IMR-90 (cell line): Measurements from ENCODE around the gene KCNT1. TPM values are rescaled to one million over a fixed set of nuclear protein-coding genes. Genes with fewer than 3 reads are reported as not detected.

Source experiments
- ATAC-seq: fragments of 200-7000 bp; cut with Tn5 transposase; 2 replicates; pipeline ENCODE4 v1.9.1; 2020; ENCODE audit warnings: low read depth, mild to moderate bottlenecking, moderate library complexity
- BruUV-seq: library from RNA; stranded (reverse); fragments of 400-500 nt; replicated peaks from 2 replicates; lab custom pipeline; 2021; lab: Mats Ljungman, UMichigan
- CTCF ChIA-PET: fragments of 300-600 bp; formaldehyde crosslinking; extraction: SDS; loops from one replicate; lab custom pipeline; 2021; ENCODE audit warnings: antibody characterized with exemption; lab: Yijun Ruan, JAX
- POLR2A ChIA-PET: fragments of 300-600 bp; sonication (Branson Sonifier 250); formaldehyde crosslinking; loops from one replicate; lab custom pipeline; 2022; ENCODE audit warnings: antibody characterized with exemption; ENCODE audit not compliant: unreplicated experiment; lab: Charles Lee
- DNase-seq: peaks from one replicate; pipeline ENCODE4 v3.0.0; 2013
- H2AFZ ChIP-seq: replicated peaks from 2 replicates; pipeline ENCODE3; 2013; ENCODE audit warnings: low read length, mild to moderate bottlenecking; ENCODE audit not compliant: poor library complexity
- H2AK5ac ChIP-seq: 2 replicates; pipeline ENCODE4 v1.6.1; 2013; ENCODE audit warnings: low read depth, low read length, inconsistent platforms
- H2AK9ac ChIP-seq: replicated peaks from 2 replicates; pipeline ENCODE3; 2013; ENCODE audit warnings: mild to moderate bottlenecking, low read depth, low read length, moderate library complexity; ENCODE audit not compliant: poor library complexity
- H2BK120ac ChIP-seq: 2 replicates; pipeline ENCODE4 v1.6.1; 2013; ENCODE audit warnings: low read depth, low read length, inconsistent platforms
- H2BK15ac ChIP-seq: 3 replicates; pipeline ENCODE4 v1.6.1; 2013; ENCODE audit warnings: low read depth, low read length, inconsistent platforms
- H2BK20ac ChIP-seq: 2 replicates; pipeline ENCODE4 v1.6.1; 2013; ENCODE audit warnings: low read depth, mild to moderate bottlenecking, inconsistent platforms, low read length, moderate library complexity
- H2BK5ac ChIP-seq: 2 replicates; pipeline ENCODE4 v1.6.1; 2013; ENCODE audit warnings: mild to moderate bottlenecking, low read depth, low read length, inconsistent platforms; ENCODE audit not compliant: poor library complexity, severe bottlenecking
- H3K14ac ChIP-seq: replicated peaks from 2 replicates; pipeline ENCODE4 v1.6.1; 2013; ENCODE audit warnings: low read depth, low read length, inconsistent platforms
- H3K18ac ChIP-seq: 2 replicates; pipeline ENCODE4 v1.6.1; 2013; ENCODE audit warnings: low read depth, low read length, control low read depth
- H3K23ac ChIP-seq: 2 replicates; pipeline ENCODE4 v1.6.1; 2013; ENCODE audit warnings: low read depth, low read length, inconsistent platforms
- H3K27ac ChIP-seq: 2 replicates; pipeline ENCODE4 v1.5.1; 2013; ENCODE audit warnings: mild to moderate bottlenecking, control low read depth, low read length; ENCODE audit not compliant: insufficient read depth
- H3K27me3 ChIP-seq: 2 replicates; pipeline ENCODE4 v1.6.1; 2013; ENCODE audit warnings: low read length; ENCODE audit not compliant: control insufficient read depth, insufficient read depth
- H3K36me3 ChIP-seq: 2 replicates; pipeline ENCODE4 v1.6.1; 2013; ENCODE audit warnings: low read length, mixed read lengths; ENCODE audit not compliant: control insufficient read depth, insufficient read depth
- H3K4ac ChIP-seq: 2 replicates; pipeline ENCODE4 v1.6.1; 2013; ENCODE audit warnings: low read depth, low read length, inconsistent platforms
- H3K4me1 ChIP-seq: 2 replicates; pipeline ENCODE4 v1.6.1; 2013; ENCODE audit warnings: low read length, mixed read lengths; ENCODE audit not compliant: control insufficient read depth, insufficient read depth
- H3K4me2 ChIP-seq: 2 replicates; pipeline ENCODE4 v1.6.1; 2013; ENCODE audit warnings: low read depth, mild to moderate bottlenecking, control low read depth, low read length, moderate library complexity
- H3K4me3 ChIP-seq: 2 replicates; pipeline ENCODE4 v1.5.1; 2013; ENCODE audit warnings: low read depth, mild to moderate bottlenecking, control low read depth, low read length, moderate library complexity; ENCODE audit not compliant: insufficient read depth
- H3K56ac ChIP-seq: 2 replicates; pipeline ENCODE4 v1.6.1; 2013; ENCODE audit warnings: low read length, inconsistent platforms; ENCODE audit not compliant: insufficient read depth; ENCODE audit errors: extremely low read depth
- H3K79me1 ChIP-seq, 2 experiments: 2 replicates each; pipeline ENCODE4 v1.6.1; 2013; ENCODE audit warnings: low read length in 2 of 2, inconsistent platforms in 1 of 2, low read depth in 1 of 2
- H3K9ac ChIP-seq: 2 replicates; pipeline ENCODE4 v1.6.1; 2013; ENCODE audit warnings: low read depth, low read length, control low read depth
- H3K9me1 ChIP-seq: 2 replicates; pipeline ENCODE4 v1.6.1; 2013; ENCODE audit warnings: low read length, inconsistent platforms; ENCODE audit not compliant: insufficient read depth
- H3K9me3 ChIP-seq: 2 replicates; pipeline ENCODE4 v1.6.1; 2013; ENCODE audit warnings: low read length; ENCODE audit not compliant: control insufficient read depth, insufficient read depth
- H4K20me1 ChIP-seq: 2 replicates; pipeline ENCODE4 v1.6.1; 2013; ENCODE audit warnings: low read length, inconsistent platforms; ENCODE audit not compliant: insufficient read depth
- H4K5ac ChIP-seq: 2 replicates; pipeline ENCODE4 v1.6.1; 2013; ENCODE audit warnings: mild to moderate bottlenecking, low read depth, low read length, control low read depth
- H4K8ac ChIP-seq, 2 experiments: 2 replicates each; pipeline ENCODE4 v1.6.1; 2013; ENCODE audit warnings: low read depth in 2 of 2, low read length in 2 of 2, control low read depth in 1 of 2, inconsistent platforms in 1 of 2
- H4K91ac ChIP-seq: 2 replicates; pipeline ENCODE4 v1.6.1; 2013; ENCODE audit warnings: low read depth, low read length, inconsistent platforms; ENCODE audit not compliant: insufficient read depth
- BHLHE40 ChIP-seq: fragments of 150-350 bp; IDR thresholded peaks from 2 replicates; pipeline ENCODE4 v1.6.1; 2016; ENCODE audit warnings: mild to moderate bottlenecking, low read depth, low read length
- CEBPB ChIP-seq: IDR thresholded peaks from 2 replicates; pipeline ENCODE4 v1.6.1; 2012; ENCODE audit warnings: low read depth, low read length, improper control_type of control experiment
- CHD1 ChIP-seq: IDR thresholded peaks from 2 replicates; pipeline ENCODE4 v1.6.1; 2012; ENCODE audit warnings: low read depth, low read length, improper control_type of control experiment
- CTCF ChIP-seq: conservative IDR thresholded peaks from 2 replicates; pipeline ENCODE4 v1.5.1; 2012; ENCODE audit warnings: mild to moderate bottlenecking, low read depth, low read length, improper control_type of control experiment
- ELK1 ChIP-seq: fragments of 150-350 bp; IDR thresholded peaks from 2 replicates; pipeline ENCODE4 v1.6.1; 2016; ENCODE audit warnings: low read depth, mild to moderate bottlenecking, low read length, moderate library complexity, borderline replicate concordance
- FOS ChIP-seq: fragments of 150-350 bp; IDR thresholded peaks from 2 replicates; pipeline ENCODE4 v1.6.1; 2016; ENCODE audit warnings: low read depth, low read length
- MAFK ChIP-seq: IDR thresholded peaks from 2 replicates; pipeline ENCODE4 v1.6.1; 2012; ENCODE audit warnings: low read depth, low read length, improper control_type of control experiment
- MAZ ChIP-seq: IDR thresholded peaks from 2 replicates; pipeline ENCODE4 v1.6.1; 2012; ENCODE audit warnings: low read depth, mild to moderate bottlenecking, low read length, improper control_type of control experiment, moderate library complexity, borderline replicate concordance
- MXI1 ChIP-seq: IDR thresholded peaks from 2 replicates; pipeline ENCODE4 v1.6.1; 2012; ENCODE audit warnings: low read depth, mild to moderate bottlenecking, low read length, moderate library complexity, borderline replicate concordance
- NFE2L2 ChIP-seq: fragments of 150-350 bp; IDR thresholded peaks from 2 replicates; pipeline ENCODE4 v1.6.1; 2016; ENCODE audit warnings: low read depth, mild to moderate bottlenecking, low read length
- POLR2A ChIP-seq: IDR thresholded peaks from 2 replicates; pipeline ENCODE4 v1.6.1; 2012; ENCODE audit warnings: mild to moderate bottlenecking, low read depth, low read length
- RAD21 ChIP-seq: IDR thresholded peaks from 2 replicates; pipeline ENCODE4 v1.6.1; 2012; ENCODE audit warnings: low read length, improper control_type of control experiment
- RCOR1 ChIP-seq: IDR thresholded peaks from 2 replicates; pipeline ENCODE4 v1.6.1; 2012; ENCODE audit warnings: mild to moderate bottlenecking, low read length, improper control_type of control experiment; ENCODE audit not compliant: insufficient replicate concordance
- RFX5 ChIP-seq: IDR thresholded peaks from 2 replicates; pipeline ENCODE4 v1.8.0; 2012; ENCODE audit warnings: low read depth, mild to moderate bottlenecking, low read length, moderate library complexity
- SMC3 ChIP-seq: fragments of 150-350 bp; IDR thresholded peaks from 2 replicates; pipeline ENCODE4 v1.6.1; 2016; ENCODE audit warnings: low read depth, mild to moderate bottlenecking, antibody characterized with exemption, low read length, moderate library complexity
- USF2 ChIP-seq: fragments of 150-350 bp; IDR thresholded peaks from 2 replicates; pipeline ENCODE4 v1.6.1; 2017; ENCODE audit warnings: mild to moderate bottlenecking, antibody characterized with exemption, low read length, low read depth
- WGBS, 2 experiments: methylation state at CpG; one replicate each; pipeline versions ENCODE4 v1.1.5 to v1.1.7; 2013; ENCODE audit warnings: missing lambda C conversion rate in 2 of 2; ENCODE audit not compliant: insufficient read length in 1 of 2; ENCODE audit errors: extremely low coverage in 2 of 2; 5-methylcytosine and 5-hydroxymethylcytosine counted together
- dilution Hi-C: fragments of 300-500 bp; cut with HindIII; formaldehyde crosslinking; loops from one replicate; pipeline ENCODE4 v1.14.3; 2018; ENCODE audit warnings: low sequenced_read_pairs; ENCODE audit not compliant: unreplicated experiment
- in situ Hi-C: fragments of 300-500 bp; cut with MboI; formaldehyde crosslinking; loops from 3 replicates; pipeline ENCODE4 v1.14.3; 2019; ENCODE audit warnings: low sequenced_read_pairs, inconsistent platforms, mixed read lengths
- intact Hi-C: fragments of 100-400 bp; cut with micrococcal nuclease; formaldehyde crosslinking; loops from 2 replicates; pipeline ENCODE4 v1.10.0; 2022
- polyA plus RNA-seq, 3 experiments: library from polyadenylated mRNA; depleted of rRNA; stranded (reverse); fragments of >200 nt; gene quantifications; 2 replicates each; pipeline ENCODE4 v1.2.3, GENCODE V29; 2012; ENCODE audit warnings: low replicate concordance in 1 of 3
- total RNA-seq: library from RNA; depleted of rRNA; stranded (reverse); fragments of >200 nt; gene quantifications from 2 replicates; pipeline ENCODE4 v1.2.3, GENCODE V29; 2012

Gene KCNT1
- total and polyA plus RNA-seq, 2 of the 4 experiments (the other 2 are of a cell fraction), result not detected

- WGBS, 2 experiments, result no CpG with 5 or more reads among the region's 10 CpGs
- no peak overlapping the region for H3K23ac ChIP-seq
- H3K4ac ChIP-seq, result no peak overlapping the region
- H2BK15ac ChIP-seq, result no peak overlapping the region
- dilution Hi-C loops, result no loop called here
- no peak overlapping the region for H3K27ac ChIP-seq
- no peaks in the 10 kb centered on the region for H4K20me1 ChIP-seq
- H3K4me1 ChIP-seq, result no peaks in the 10 kb centered on the region
- no peak overlapping the region for H4K91ac ChIP-seq
- H3K56ac ChIP-seq, result no peak overlapping the region
- H3K18ac ChIP-seq, result no peak overlapping the region
- DNase-seq, result no peak
- H3K27me3 ChIP-seq, result no peaks in the 10 kb centered on the region; the same call in 1 of the 2 replicates
- H2BK5ac ChIP-seq, result no peak overlapping the region
- BruUV-seq, result no TSS peak
- ChIA-PET CTCF (no interaction called here), POLR2A (no interaction called here)
- no peak overlapping the region for H3K14ac ChIP-seq
- ATAC-seq, result no peak
- H3K4me2 ChIP-seq, result no peak overlapping the region
- no peaks in the 10 kb centered on the region for H3K36me3 ChIP-seq
- no peak overlapping the region for H2AK5ac ChIP-seq
- H2BK20ac ChIP-seq, result no peak overlapping the region
- no peak overlapping the region for H4K5ac ChIP-seq
- TF ChIP-seq FOS (no peak), ELK1 (no peak), RAD21 (no peak), NFE2L2 (no peak), MXI1 (no peak), MAZ (no peak), SMC3 (no peak), BHLHE40 (no peak), CTCF (no peak), POLR2A (no peak), RCOR1 (no peak), MAFK (no peak), USF2 (no peak), CHD1 (no peak), CEBPB (no peak), RFX5 (no peak)
- no peak overlapping the region for H2AK9ac ChIP-seq
- H4K8ac ChIP-seq, result no peak overlapping the region
- H3K79me1 ChIP-seq, result no peaks in the 10 kb centered on the region
- in situ Hi-C loops, result no loop called here
- no peak overlapping the region for H2AFZ ChIP-seq
- peaks cover 4% of the 10 kb centered on the region; the same call in 1 of the 2 replicates for H3K9me1 ChIP-seq
- H3K4me3 ChIP-seq, result no peak overlapping the region
- H3K9me3 ChIP-seq, result no peaks in the 10 kb centered on the region
- intact Hi-C loops, result no loop called here
- no peak overlapping the region for H3K9ac ChIP-seq
- H2BK120ac ChIP-seq, result no peak overlapping the region
Observed at GRCh38 chr9:135689011-135689410, 13.0 kb upstream of the KCNT1 start.
